ENCODE results near the gene TPCN2. TPM values are rescaled to one million over a fixed set of nuclear protein-coding genes. Genes with fewer than 3 reads are reported as not detected.

TPCN2 gene
- total and polyA plus RNA-seq, 4 donors, result 6.4 to 20.8 (median 12.1) TPM

DNA sequence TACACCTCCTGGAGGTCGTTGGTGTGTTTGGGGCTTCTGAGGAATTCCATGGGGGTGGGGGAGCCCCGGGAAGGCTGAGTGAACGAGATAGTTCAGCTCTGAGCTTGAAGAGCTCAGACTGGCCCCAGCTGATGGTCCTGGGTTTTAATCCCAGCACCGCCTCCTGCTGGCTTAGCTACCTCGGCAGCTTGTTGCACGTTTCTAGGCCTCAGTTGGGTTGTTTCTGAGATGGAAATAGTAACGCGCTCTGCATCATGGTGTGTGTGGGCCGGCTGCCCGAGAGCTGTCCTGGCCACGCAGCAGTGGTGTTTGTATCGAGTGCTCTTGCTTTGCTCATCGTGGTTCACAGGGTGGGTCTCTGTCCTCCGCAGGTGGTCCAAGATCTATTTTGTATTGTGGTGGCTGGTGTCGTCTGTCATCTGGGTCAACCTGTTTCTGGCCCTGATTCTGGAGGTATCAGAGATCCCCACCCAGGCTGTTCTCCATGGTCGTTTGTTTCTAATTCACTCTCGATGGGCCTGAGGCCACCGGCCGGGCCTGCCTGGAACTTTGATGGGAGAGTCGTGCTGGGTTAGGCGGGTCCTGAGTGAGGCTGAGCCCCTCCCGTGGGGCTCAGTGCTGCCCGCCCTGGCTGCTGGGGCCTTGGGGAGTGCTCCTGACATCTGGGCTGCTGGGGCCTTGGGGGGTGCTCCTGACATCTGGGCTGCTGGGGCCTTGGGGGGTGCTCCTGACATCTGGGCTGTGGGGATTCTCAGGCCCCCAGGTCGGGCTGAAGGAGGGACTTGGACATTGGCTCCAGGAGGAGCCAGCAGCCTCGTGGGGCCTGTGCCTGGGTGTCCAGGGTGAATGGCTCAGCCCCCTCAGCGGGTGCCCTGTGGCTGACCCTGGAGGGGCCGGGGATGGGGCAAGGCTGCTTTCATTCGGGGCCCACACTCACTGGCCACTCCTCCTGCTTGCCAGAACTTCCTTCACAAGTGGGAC lies 37.7 kb downstream of the TPCN2 start:
- Histone ChIP-seq H3K9ac (ENCODE audit: low read depth in 1 of 2, low read length in 2 of 2) (no peak overlapping the region), H3K4me1 (ENCODE audit: control insufficient read depth in 4 of 4, insufficient read depth in 4 of 4, low read length in 3 of 4) (no peaks in the 10 kb centered on the region), H3K9me3 (ENCODE audit: control insufficient read depth in 4 of 4, low read length in 3 of 4) (no peaks in the 10 kb centered on the region), H3K27ac (ENCODE audit: low read depth in 1 of 2, low read length in 2 of 2) (no peak overlapping the region), H3K4me3 (ENCODE audit: low read depth in 1 of 3, low read length in 3 of 3) (no peak overlapping the region), H3K36me3 (ENCODE audit: control insufficient read depth in 4 of 4, insufficient read depth in 3 of 4, low read depth in 1 of 4, low read length in 3 of 4) (peaks cover 2 to 49% (median 12%) of the 10 kb centered on the region in 4 donors), H3K27me3 (ENCODE audit: control insufficient read depth in 4 of 4, insufficient read depth in 4 of 4, low read length in 3 of 4) (no peaks in the 10 kb centered on the region)
- 86% methylated on average over 28 of the region's 28 CpGs for WGBS
- DNase-seq (ENCODE audit: low spot score), result no peak
- TF ChIP-seq NR2F2 (IDR thresholded peaks at IDR 0.05) (no peak), SP1 (IDR thresholded peaks at IDR 0.05) (no peak), FOXA1 (IDR thresholded peaks at IDR 0.05) (no peak), TAF1 (conservative IDR thresholded peaks at IDR 0.05) (no peak)
- TF ChIP-seq, protein P1, sequence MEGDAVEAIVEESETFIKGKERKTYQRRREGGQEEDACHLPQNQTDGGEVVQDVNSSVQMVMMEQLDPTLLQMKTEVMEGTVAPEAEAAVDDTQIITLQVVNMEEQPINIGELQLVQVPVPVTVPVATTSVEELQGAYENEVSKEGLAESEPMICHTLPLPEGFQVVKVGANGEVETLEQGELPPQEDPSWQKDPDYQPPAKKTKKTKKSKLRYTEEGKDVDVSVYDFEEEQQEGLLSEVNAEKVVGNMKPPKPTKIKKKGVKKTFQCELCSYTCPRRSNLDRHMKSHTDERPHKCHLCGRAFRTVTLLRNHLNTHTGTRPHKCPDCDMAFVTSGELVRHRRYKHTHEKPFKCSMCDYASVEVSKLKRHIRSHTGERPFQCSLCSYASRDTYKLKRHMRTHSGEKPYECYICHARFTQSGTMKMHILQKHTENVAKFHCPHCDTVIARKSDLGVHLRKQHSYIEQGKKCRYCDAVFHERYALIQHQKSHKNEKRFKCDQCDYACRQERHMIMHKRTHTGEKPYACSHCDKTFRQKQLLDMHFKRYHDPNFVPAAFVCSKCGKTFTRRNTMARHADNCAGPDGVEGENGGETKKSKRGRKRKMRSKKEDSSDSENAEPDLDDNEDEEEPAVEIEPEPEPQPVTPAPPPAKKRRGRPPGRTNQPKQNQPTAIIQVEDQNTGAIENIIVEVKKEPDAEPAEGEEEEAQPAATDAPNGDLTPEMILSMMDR (IDR thresholded peaks at IDR 0.05; ENCODE audit: low read depth, low read length, missing input control), result no peak

DNA sequence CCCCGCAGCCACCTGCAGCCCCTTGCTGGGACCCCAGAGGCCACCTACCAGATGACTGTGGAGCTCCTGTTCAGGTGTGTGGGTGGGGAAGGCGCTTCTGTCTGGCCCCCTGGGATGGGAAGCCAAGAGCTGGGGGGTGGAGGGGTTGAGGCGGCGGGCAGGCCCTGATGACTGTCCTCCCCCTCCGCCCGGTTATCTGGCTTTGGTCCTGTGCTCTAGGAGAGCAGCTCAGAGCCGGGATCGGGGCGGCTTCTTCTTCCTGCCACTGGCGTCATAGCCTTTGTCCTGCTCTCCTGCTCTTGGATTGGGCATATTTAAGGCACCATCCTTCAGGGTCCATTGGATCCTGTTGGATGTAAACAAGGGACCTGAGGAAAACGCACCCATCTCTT lies 38.4 kb downstream of the TPCN2 start:
- no peak overlapping the region for H3K9ac ChIP-seq (ENCODE audit: low read depth in 1 of 2, low read length in 2 of 2)
- H3K27me3 ChIP-seq (ENCODE audit: control insufficient read depth in 4 of 4, insufficient read depth in 4 of 4, low read length in 3 of 4), result no peaks in the 10 kb centered on the region
- TF ChIP-seq, protein P2, sequence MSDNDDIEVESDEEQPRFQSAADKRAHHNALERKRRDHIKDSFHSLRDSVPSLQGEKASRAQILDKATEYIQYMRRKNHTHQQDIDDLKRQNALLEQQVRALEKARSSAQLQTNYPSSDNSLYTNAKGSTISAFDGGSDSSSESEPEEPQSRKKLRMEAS (IDR thresholded peaks at IDR 0.05), result no peak
- TF ChIP-seq RXRA (IDR thresholded peaks at IDR 0.05) (no peak), YY1 (IDR thresholded peaks at IDR 0.05) (no peak), SP1 (IDR thresholded peaks at IDR 0.05) (no peak), GABPA (IDR thresholded peaks at IDR 0.05 in 1 of 2, conservative IDR thresholded peaks at IDR 0.05 in 1 of 2) (no peak), FOXA2 (IDR thresholded peaks at IDR 0.05) (no peak), HNF4A (conservative IDR thresholded peaks at IDR 0.05) (no peak), TAF1 (conservative IDR thresholded peaks at IDR 0.05) (no peak), JUND (IDR thresholded peaks at IDR 0.05) (no peak)
- TF ChIP-seq, protein P1 (IDR thresholded peaks at IDR 0.05; ENCODE audit: low read depth, low read length, missing input control), result no peak
- TF ChIP-seq, protein P3, sequence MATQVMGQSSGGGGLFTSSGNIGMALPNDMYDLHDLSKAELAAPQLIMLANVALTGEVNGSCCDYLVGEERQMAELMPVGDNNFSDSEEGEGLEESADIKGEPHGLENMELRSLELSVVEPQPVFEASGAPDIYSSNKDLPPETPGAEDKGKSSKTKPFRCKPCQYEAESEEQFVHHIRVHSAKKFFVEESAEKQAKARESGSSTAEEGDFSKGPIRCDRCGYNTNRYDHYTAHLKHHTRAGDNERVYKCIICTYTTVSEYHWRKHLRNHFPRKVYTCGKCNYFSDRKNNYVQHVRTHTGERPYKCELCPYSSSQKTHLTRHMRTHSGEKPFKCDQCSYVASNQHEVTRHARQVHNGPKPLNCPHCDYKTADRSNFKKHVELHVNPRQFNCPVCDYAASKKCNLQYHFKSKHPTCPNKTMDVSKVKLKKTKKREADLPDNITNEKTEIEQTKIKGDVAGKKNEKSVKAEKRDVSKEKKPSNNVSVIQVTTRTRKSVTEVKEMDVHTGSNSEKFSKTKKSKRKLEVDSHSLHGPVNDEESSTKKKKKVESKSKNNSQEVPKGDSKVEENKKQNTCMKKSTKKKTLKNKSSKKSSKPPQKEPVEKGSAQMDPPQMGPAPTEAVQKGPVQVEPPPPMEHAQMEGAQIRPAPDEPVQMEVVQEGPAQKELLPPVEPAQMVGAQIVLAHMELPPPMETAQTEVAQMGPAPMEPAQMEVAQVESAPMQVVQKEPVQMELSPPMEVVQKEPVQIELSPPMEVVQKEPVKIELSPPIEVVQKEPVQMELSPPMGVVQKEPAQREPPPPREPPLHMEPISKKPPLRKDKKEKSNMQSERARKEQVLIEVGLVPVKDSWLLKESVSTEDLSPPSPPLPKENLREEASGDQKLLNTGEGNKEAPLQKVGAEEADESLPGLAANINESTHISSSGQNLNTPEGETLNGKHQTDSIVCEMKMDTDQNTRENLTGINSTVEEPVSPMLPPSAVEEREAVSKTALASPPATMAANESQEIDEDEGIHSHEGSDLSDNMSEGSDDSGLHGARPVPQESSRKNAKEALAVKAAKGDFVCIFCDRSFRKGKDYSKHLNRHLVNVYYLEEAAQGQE (IDR thresholded peaks at IDR 0.05), result no peak
- TF ChIP-seq, protein P4, sequence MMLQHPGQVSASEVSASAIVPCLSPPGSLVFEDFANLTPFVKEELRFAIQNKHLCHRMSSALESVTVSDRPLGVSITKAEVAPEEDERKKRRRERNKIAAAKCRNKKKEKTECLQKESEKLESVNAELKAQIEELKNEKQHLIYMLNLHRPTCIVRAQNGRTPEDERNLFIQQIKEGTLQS (IDR thresholded peaks at IDR 0.05), result no peak
- no peak overlapping the region for H3K27ac ChIP-seq (ENCODE audit: low read depth in 1 of 2, low read length in 2 of 2)
- no peaks in the 10 kb centered on the region for H3K9me3 ChIP-seq (ENCODE audit: control insufficient read depth in 4 of 4, low read length in 3 of 4)
- DNase-seq (ENCODE audit: low spot score), result no peak
- 87% methylated on average over 11 of the region's 11 CpGs for WGBS
- H3K4me1 ChIP-seq (ENCODE audit: control insufficient read depth in 4 of 4, insufficient read depth in 4 of 4, low read length in 3 of 4), result no peaks in the 10 kb centered on the region
- no peak overlapping the region for H3K4me3 ChIP-seq (ENCODE audit: low read depth in 1 of 3, low read length in 3 of 3)
- H3K36me3 ChIP-seq (ENCODE audit: control insufficient read depth in 4 of 4, insufficient read depth in 3 of 4, low read depth in 1 of 4, low read length in 3 of 4), result peaks cover 2 to 49% (median 13%) of the 10 kb centered on the region in 4 donors
